ENCODE results near the gene TUBA3C.
"Not testable (repeated sequence)": the region's sequence is repeated elsewhere in the genome, so short reads cannot be mapped to it uniquely, and the experiment has no call there.

The TUBA3C gene

DNA sequence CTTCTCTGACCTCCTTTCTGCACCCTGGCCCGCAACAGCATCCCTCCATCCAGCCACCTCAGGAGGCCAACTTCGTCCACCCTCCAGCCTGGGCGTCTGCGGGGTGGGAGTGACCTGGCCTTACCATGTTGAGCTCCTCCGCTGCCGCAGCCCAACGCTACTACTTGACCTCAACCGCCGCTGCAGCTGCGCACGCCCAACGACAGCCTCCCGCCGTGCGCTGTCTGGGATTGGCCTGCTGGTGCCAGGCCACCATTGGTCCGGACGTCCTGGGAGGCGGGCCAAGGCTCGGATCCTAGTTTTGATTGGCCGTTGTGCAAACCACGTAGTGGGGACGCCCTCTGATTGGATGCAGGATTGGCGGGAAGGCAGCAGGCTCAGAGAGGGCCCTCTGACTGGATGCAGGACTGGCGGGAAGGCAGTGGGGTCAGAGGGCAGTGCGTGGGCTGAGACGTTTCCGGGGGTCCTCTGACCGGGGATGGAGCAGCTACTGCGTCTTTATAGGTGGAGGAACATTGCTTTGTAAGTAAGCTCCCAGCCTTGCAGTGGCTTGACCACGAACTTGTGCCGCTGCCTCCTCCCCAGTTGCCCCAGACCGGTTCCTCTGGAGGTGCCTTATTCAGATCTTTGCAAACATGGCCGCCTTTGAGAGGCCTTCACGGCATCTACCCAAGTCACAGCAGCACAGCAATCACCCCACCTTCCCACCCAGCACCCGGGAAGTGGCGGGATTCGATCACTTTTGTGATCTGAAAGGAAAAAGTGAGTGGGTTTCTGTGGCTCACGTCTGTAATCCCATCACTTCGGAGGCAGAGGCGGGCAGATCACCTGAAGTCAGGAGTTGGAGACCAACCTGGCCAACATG is at the start of gene TUBA3C:
Gene TUBA3C (minus strand): TSS at position 204 of the 865 bp plus-strand sequence. CDS start 77 bp downstream, at position 127.
- H2AFZ ChIP-seq (ENCODE audit: low read length) = no peak within 1 kb of the TSS
- H3K9me2 ChIP-seq (replicated peaks; ENCODE audit: low read depth, low read length) = no peaks in the 10 kb centered on the region
- no peaks in the 10 kb centered on the region for H4K20me1 ChIP-seq (ENCODE audit: insufficient read depth, low read length, poor library complexity, severe bottlenecking)
- TF ChIP-seq EZH2phosphoT487 (IDR thresholded peaks at IDR 0.05; ENCODE audit: borderline replicate concordance) (no peak), CTCF (conservative IDR thresholded peaks at IDR 0.05; ENCODE audit: low read length) (no peak)
- H3K36me3 ChIP-seq (ENCODE audit: insufficient read depth, low read length) = no peaks in the 10 kb centered on the region
- no peaks in the 10 kb centered on the region for H3F3A ChIP-seq (ENCODE audit: low read depth)
- no peaks in the 10 kb centered on the region for H3K79me2 ChIP-seq (ENCODE audit: insufficient read depth, low read length)
- H3K27me3 ChIP-seq (ENCODE audit: insufficient read depth, low read length, poor library complexity, severe bottlenecking) = no peaks in the 10 kb centered on the region
- no peak within 1 kb of the TSS for H3K4me3 ChIP-seq (ENCODE audit: low read length, poor library complexity, severe bottlenecking)
- H3K9me3 ChIP-seq (ENCODE audit: insufficient read depth, low read depth, low read length) = peaks cover 11% of the 10 kb centered on the region; the same call in 1 of the 2 replicates
- no peaks in the 10 kb centered on the region for H3K4me1 ChIP-seq (ENCODE audit: insufficient read depth, low read length, poor library complexity, severe bottlenecking)
- H3K9ac ChIP-seq (ENCODE audit: low read depth, low read length, poor library complexity, severe bottlenecking) = no peak within 1 kb of the TSS
- no peak within 1 kb of the TSS for H3K4me2 ChIP-seq (ENCODE audit: low read depth, low read length, poor library complexity, severe bottlenecking)

- H3K4me2 ChIP-seq (ENCODE audit: low read depth, low read length, poor library complexity, severe bottlenecking); H3K27me3 ChIP-seq (ENCODE audit: insufficient read depth, low read length, poor library complexity, severe bottlenecking); H3K9me3 ChIP-seq (ENCODE audit: insufficient read depth, low read depth, low read length); H3F3A ChIP-seq (ENCODE audit: low read depth); H3K36me3 ChIP-seq (ENCODE audit: insufficient read depth, low read length); H3K4me1 ChIP-seq (ENCODE audit: insufficient read depth, low read length, poor library complexity, severe bottlenecking); H3K9me2 ChIP-seq (replicated peaks; ENCODE audit: low read depth, low read length); H3K9ac ChIP-seq (ENCODE audit: low read depth, low read length, poor library complexity, severe bottlenecking); H4K20me1 ChIP-seq (ENCODE audit: insufficient read depth, low read length, poor library complexity, severe bottlenecking); H3K79me2 ChIP-seq (ENCODE audit: insufficient read depth, low read length); H2AFZ ChIP-seq (ENCODE audit: low read length); H3K4me3 ChIP-seq (ENCODE audit: low read length, poor library complexity, severe bottlenecking): not testable (repeated sequence)
Measured at GRCh38 chr13:19207413-19207812, 25.8 kb upstream of the TUBA3C start.

DNA sequence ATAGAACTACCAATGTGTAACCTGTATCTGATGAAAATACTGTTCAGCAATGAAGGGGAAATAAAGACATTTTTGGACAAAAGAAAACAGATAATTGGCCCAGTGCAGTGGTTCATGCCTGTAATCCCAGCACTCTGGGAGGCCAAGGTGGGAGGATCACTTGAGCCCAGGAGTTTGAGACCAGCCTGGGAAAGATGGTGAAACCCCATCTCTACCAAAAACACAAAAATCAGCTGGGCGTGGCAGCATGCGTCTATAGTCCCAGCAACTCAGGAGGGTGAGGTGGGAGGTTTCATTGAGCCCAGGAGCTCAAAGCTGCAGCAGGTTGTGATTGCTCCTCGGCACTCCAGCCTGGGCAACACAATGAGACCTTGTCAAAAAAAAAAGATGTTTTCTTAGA is 11.0 kb upstream of the TUBA3C start:
- not testable (repeated sequence) for H3K4me3 ChIP-seq (ENCODE audit: low read length, poor library complexity, severe bottlenecking); H3K9me3 ChIP-seq (ENCODE audit: insufficient read depth, low read depth, low read length); H4K20me1 ChIP-seq (ENCODE audit: insufficient read depth, low read length, poor library complexity, severe bottlenecking); H3K4me1 ChIP-seq (ENCODE audit: insufficient read depth, low read length, poor library complexity, severe bottlenecking); H3K4me2 ChIP-seq (ENCODE audit: low read depth, low read length, poor library complexity, severe bottlenecking); H2AFZ ChIP-seq (ENCODE audit: low read length); H3F3A ChIP-seq (ENCODE audit: low read depth); H3K9me2 ChIP-seq (replicated peaks; ENCODE audit: low read depth, low read length); H3K9ac ChIP-seq (ENCODE audit: low read depth, low read length, poor library complexity, severe bottlenecking); H3K79me2 ChIP-seq (ENCODE audit: insufficient read depth, low read length); H3K36me3 ChIP-seq (ENCODE audit: insufficient read depth, low read length); H3K27me3 ChIP-seq (ENCODE audit: insufficient read depth, low read length, poor library complexity, severe bottlenecking)

GRCh38 chr13:19189911-19190310 is 8.3 kb upstream of the TUBA3C start:
- H3K9ac ChIP-seq (ENCODE audit: low read depth, low read length, poor library complexity, severe bottlenecking); H2AFZ ChIP-seq (ENCODE audit: low read length); H3K9me2 ChIP-seq (replicated peaks; ENCODE audit: low read depth, low read length); H3K4me2 ChIP-seq (ENCODE audit: low read depth, low read length, poor library complexity, severe bottlenecking); H3K79me2 ChIP-seq (ENCODE audit: insufficient read depth, low read length); H3K9me3 ChIP-seq (ENCODE audit: insufficient read depth, low read depth, low read length); H3K4me3 ChIP-seq (ENCODE audit: low read length, poor library complexity, severe bottlenecking); H4K20me1 ChIP-seq (ENCODE audit: insufficient read depth, low read length, poor library complexity, severe bottlenecking); H3F3A ChIP-seq (ENCODE audit: low read depth); H3K36me3 ChIP-seq (ENCODE audit: insufficient read depth, low read length); H3K4me1 ChIP-seq (ENCODE audit: insufficient read depth, low read length, poor library complexity, severe bottlenecking); H3K27me3 ChIP-seq (ENCODE audit: insufficient read depth, low read length, poor library complexity, severe bottlenecking): not testable (repeated sequence)

DNA sequence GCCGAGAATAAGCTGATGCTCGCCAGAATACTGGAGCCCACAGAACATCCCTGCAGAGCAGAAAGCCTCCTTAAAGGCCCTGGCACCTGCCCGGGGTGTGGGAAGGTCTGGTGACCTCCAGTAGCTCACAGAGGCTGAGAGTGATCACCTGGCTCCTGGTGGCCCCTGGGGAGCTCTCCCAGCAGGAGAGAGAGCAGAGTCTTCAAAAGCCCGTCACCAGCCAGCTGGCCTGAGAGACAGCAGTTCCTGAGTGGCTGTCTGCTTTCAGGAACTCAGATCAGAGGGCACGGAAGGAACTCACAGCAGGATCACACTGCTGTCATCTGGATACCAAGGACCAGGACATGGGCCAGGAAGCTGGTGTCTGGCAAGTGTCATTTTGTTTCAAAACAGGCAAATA is 7.7 kb upstream of the TUBA3C start:
- not testable (repeated sequence) for H3F3A ChIP-seq (ENCODE audit: low read depth); H3K36me3 ChIP-seq (ENCODE audit: insufficient read depth, low read length); H3K4me1 ChIP-seq (ENCODE audit: insufficient read depth, low read length, poor library complexity, severe bottlenecking); H2AFZ ChIP-seq (ENCODE audit: low read length); H3K79me2 ChIP-seq (ENCODE audit: insufficient read depth, low read length); H3K4me2 ChIP-seq (ENCODE audit: low read depth, low read length, poor library complexity, severe bottlenecking); H3K9ac ChIP-seq (ENCODE audit: low read depth, low read length, poor library complexity, severe bottlenecking); H3K4me3 ChIP-seq (ENCODE audit: low read length, poor library complexity, severe bottlenecking); H4K20me1 ChIP-seq (ENCODE audit: insufficient read depth, low read length, poor library complexity, severe bottlenecking); H3K27me3 ChIP-seq (ENCODE audit: insufficient read depth, low read length, poor library complexity, severe bottlenecking); H3K9me2 ChIP-seq (replicated peaks; ENCODE audit: low read depth, low read length)
- peaks cover 11% of the 10 kb centered on the region; the same call in 1 of the 2 replicates for H3K9me3 ChIP-seq (ENCODE audit: insufficient read depth, low read depth, low read length)

All from Loucy (cell line).